GM21619 (cell line): ENCODE data around the gene MYLK.
"Not testable (repeated sequence)": the region's sequence is repeated elsewhere in the genome, so short reads cannot be mapped to it uniquely, and the experiment has no call there.

ENCODE experiments used
- ATAC-seq: cut with Tn5 transposase; IDR thresholded peaks from one replicate; pipeline ENCODE4 v1.9.1; 2021; ENCODE audit not compliant: unreplicated experiment

MYLK gene

GRCh38 chr3:123728014-123728413 is 156.1 kb downstream of the MYLK start:
- no peak for ATAC-seq

GRCh38 chr3:123725652-123726400 is 158.3 kb downstream of the MYLK start:
- ATAC-seq = no peak

DNA sequence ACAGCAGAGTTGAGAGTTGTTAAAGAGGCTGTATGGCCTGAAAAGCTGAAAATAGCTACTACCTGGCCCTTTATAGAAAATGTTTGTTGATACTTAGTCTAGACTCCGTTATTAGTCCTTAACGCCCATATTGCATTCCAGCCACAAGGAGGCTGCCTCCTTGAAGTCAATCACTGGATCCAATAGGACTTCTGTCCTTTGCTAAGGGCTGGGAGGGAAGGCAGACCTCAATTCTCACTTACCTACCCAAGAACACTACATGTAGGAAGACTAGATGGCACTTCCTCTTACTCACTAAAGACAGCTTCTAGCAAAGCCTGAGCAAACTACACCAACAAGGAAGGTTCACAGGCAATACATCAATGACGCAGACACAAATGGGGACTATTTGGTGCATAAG is 159.8 kb downstream of the MYLK start:
- ATAC-seq = no peak

- no peak for ATAC-seq
Measured at GRCh38 chr3:123723522-123724168, 160.5 kb downstream of the MYLK start.

DNA sequence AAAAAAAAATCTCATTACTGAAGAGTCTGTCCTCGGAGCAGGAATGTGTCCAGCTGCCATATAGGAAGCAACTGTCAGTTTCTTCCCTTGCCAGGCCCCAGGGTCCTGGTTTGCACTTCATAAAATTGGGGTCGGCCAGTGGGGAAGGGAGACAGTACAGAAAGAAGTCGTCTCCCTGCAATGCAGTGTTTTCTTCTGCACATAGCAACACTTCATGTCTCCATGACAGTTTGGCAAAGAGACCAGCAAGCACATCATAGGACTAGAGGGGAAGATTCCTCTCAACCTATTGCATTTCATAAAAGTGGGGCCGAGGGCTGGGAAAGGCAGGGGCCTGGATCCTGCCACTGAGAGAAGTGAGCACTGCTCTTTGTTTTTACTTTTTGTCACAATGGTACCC is 161.1 kb downstream of the MYLK start:
- no peak for ATAC-seq

GRCh38 chr3:123722456-123722855 is 161.7 kb downstream of the MYLK start:
- ATAC-seq = no peak

- ATAC-seq = no peak
Measured at GRCh38 chr3:123722021-123722420, 162.1 kb downstream of the MYLK start.

DNA sequence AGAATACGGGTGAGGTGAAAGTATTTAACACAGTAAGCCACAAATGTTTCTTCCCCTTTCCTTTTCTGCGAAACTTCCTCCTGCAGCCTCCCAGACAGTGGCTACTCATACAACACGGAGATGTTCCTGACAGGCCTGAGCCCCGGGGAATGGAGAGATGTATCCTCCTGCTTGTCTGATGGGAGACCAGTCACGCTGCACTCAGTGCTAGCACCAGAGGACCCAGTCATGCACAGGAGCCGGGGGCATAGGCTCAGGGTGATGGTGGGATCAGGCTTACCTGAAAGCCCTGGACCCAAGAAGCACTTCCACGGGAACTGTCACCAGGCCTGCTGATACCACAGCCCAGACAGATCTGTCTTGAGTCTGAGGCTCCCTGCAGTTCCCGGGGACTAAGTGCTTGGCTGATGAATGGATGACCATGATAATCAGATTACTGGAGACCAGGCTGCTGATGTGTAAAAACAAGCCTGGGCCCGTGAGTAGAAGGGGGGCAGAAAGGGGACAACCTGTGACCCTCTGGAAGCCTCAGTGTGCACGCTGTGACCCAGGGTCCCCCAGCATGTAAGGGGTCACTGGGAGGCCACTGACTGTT is 162.9 kb downstream of the MYLK start:
- ATAC-seq = not testable (repeated sequence)

DNA sequence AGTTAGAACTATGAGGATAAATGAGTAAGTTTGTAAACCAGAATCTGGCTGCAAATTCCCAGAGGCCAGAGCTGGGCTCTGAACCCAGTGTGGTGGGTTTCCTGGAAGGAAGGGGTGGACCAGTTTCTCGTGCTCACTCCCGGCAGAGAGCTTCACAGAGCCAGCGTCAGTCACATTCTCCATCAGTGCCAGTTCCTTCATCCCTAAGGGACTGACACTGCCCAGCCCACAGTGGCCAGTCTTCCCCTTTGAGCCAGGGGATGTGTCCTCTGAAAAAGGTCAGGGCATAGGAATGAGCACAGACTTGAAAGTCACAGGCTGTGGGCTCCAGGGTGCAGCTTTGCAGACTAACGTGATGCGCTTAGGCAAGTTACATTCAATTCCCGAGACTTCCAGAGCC is 163.5 kb downstream of the MYLK start:
- no peak for ATAC-seq

GRCh38 chr3:123719862-123720453 is 164.2 kb downstream of the MYLK start:
- no peak for ATAC-seq

DNA sequence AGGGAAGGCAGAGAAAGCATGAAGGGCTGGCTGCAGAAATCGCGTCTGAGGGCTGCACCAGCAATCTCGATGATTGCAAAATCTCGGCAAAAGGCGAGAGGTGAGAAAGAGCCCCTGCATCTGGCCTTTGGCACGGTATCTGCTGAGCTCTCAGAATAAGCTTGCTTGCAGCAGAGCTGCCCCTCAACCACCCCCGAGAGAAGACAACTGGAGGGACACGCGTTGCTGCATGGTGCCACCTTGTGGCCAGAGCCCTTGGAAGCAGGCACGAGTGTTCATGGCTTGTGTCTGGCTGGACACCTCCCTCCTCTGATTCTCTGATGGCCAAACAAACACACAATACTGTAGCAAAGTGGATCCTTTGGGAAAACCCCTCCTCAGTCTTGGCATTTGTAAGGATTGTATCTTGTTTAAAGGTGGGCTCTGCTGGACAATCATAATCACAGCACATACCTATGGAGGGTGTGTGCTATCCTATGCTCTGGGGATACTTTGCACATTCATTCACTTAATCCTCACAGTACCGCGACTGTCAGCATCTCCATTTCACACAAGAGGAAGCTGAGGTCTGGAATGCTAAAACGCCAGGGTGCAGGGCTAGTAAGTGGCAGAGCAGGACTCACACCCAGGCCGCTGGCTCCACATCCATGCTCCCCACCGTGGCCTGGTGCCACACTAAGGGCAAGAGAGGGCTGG is 164.9 kb downstream of the MYLK start:
- ATAC-seq = not testable (repeated sequence)

GRCh38 chr3:123718108-123718507 is 166.0 kb downstream of the MYLK start:
- no peak for ATAC-seq

DNA sequence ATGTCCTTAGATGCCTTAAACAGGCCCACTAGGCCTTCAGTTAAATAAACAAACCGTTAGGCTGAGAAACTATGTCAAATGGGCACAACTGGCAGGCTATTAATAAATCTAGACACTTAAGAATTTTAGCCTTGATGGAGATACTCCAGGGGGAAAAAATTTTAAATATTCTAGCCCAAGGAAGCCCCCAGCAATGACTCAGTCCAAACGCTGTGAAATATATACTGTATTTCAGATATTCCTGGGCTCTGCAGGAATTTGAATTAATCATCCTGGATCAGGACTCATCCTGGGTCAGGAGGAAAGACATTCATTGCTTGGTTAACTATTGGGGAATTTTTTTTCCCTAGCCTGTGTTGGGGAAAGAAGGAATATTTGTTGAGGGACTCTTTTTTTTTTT is 166.7 kb downstream of the MYLK start:
- ATAC-seq = not testable (repeated sequence)

DNA sequence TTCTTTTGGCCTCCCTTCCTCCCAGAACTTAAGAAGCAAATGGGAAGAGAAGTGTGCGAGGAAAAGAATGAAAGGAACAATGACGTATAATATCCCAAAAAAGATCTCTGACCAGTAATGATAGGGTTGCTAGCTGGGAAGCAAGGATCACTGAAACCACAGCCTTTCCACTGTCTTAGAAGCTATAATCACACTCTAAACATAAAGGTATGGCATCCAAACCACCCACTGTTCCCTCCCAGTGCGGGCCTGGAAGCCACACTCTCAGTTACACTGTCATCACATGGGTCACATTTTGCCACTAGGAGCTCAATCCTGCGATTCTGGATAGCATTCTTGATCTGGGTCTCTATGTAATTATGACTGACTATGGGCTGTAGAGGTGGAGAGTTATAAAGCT is 167.7 kb downstream of the MYLK start:
- ATAC-seq = no peak

GRCh38 chr3:123713211-123713610 is 170.9 kb downstream of the MYLK start:
- ATAC-seq = no peak

DNA sequence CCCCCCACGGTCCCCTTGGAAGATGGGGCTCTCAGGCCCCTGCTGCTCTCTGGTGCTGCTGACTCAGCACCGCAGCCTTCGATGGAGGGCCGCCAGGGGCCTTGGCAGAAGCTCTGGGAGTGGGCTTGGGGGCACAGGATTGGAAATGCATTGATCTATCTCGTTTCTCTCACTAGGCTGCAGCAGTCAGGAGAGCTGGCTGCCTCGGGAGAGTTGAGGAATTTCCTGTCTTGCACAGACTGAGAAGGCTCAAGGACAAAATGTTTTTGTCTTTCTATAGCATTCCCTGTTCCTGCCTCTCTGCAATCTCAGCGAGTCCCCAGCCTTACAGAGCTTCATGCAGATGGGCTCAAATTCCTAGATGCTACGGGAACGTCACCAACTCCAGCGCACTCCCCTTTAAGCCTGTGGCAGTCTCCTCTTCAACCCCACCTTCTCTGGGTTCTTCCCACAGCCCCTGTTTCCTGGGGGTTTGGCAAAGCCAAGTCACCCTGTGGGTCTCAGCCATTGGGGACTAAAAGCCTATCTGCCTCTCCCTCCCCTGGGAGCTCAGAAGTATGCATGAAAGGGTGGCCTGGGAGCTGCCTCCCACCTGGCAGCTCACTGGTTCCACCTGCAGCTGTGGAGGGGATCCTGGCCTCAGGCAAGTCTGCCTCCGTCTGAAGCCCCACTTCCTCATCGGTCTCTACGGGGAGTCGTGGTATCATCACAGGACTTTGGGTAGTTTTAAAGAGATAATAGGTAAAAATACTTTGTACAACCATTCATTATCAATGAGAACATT is 171.9 kb downstream of the MYLK start:
- ATAC-seq = no peak

- no peak for ATAC-seq
Measured at GRCh38 chr3:123711356-123711755, 172.8 kb downstream of the MYLK start.

GRCh38 chr3:123708531-123708930 is 175.6 kb downstream of the MYLK start:
- ATAC-seq = no peak

GRCh38 chr3:123707641-123708040 is 176.5 kb downstream of the MYLK start:
- ATAC-seq = not testable (repeated sequence)

- ATAC-seq = no peak
Measured at GRCh38 chr3:123706871-123707270, 177.3 kb downstream of the MYLK start.
